Neural cell (in vitro differentiated cells): ENCODE measurements around the gene UBE2F. TPM values are rescaled to one million over a fixed set of nuclear protein-coding genes. Genes with fewer than 3 reads are reported as not detected.

Source experiments
- H2AFZ ChIP-seq: fragments of 200-600, 300-800 bp; sonication (generic), shearing (Covaris generic); 2 replicates; pipeline ENCODE4 v1.6.0; 2014; ENCODE audit warnings: low read depth, mild to moderate bottlenecking, antibody characterized with exemption, low read length, moderate library complexity
- H3F3A ChIP-seq: fragments of 200-600 bp; shearing (Covaris generic); 2 replicates; pipeline ENCODE4 v1.6.1; 2016; ENCODE audit warnings: mild to moderate bottlenecking, moderate library complexity, mixed read lengths, antibody characterized with exemption, low read length; ENCODE audit not compliant: insufficient read depth, poor library complexity, severe bottlenecking
- H3K27ac ChIP-seq: fragments of 200-600, 300-800 bp; sonication (generic), shearing (Covaris generic); 2 replicates; pipeline ENCODE4 v1.5.1; 2014; ENCODE audit warnings: mild to moderate bottlenecking, low read length, moderate library complexity
- H3K27me3 ChIP-seq: fragments of 300-800, 200-600 bp; sonication (generic), shearing (Covaris generic); 2 replicates; pipeline ENCODE4 v1.6.0; 2014; ENCODE audit warnings: mild to moderate bottlenecking, low read depth, low read length, moderate library complexity; ENCODE audit not compliant: insufficient read depth
- H3K36me3 ChIP-seq: fragments of 300-800, 200-600 bp; sonication (generic), shearing (Covaris generic); 2 replicates; pipeline ENCODE4 v1.5.1; 2014; ENCODE audit warnings: mild to moderate bottlenecking, antibody characterized with exemption, low read length, moderate library complexity; ENCODE audit not compliant: insufficient read depth
- H3K4me2 ChIP-seq: fragments of 300-800, 200-600 bp; sonication (generic), shearing (Covaris generic); 2 replicates; pipeline ENCODE4 v1.6.0; 2014; ENCODE audit warnings: mild to moderate bottlenecking, low read length
- H3K4me3 ChIP-seq: fragments of 300-800, 200-600 bp; sonication (generic), shearing (Covaris generic); 2 replicates; pipeline ENCODE4 v1.5.1; 2014; ENCODE audit warnings: mild to moderate bottlenecking, low read length, moderate library complexity
- H3K79me2 ChIP-seq: fragments of 200-600 bp; shearing (Covaris generic); replicated peaks from 2 replicates; pipeline ENCODE4 v1.6.0; 2014; ENCODE audit warnings: mild to moderate bottlenecking, low read length, moderate library complexity; ENCODE audit not compliant: insufficient read depth
- H3K9ac ChIP-seq: fragments of 300-800, 200-600 bp; sonication (generic), shearing (Covaris generic); 2 replicates; pipeline ENCODE4 v1.6.1; 2016; ENCODE audit warnings: mild to moderate bottlenecking, low read length, mixed read lengths
- H3K9me2 ChIP-seq: fragments of 200-600 bp; shearing (Covaris generic); 2 replicates; pipeline ENCODE4 v1.6.1; 2016; ENCODE audit warnings: mild to moderate bottlenecking, low read length, mixed read lengths; ENCODE audit not compliant: insufficient read depth
- H3K9me3 ChIP-seq: fragments of 200-600, 300-800 bp; sonication (generic), shearing (Covaris generic); 2 replicates; pipeline ENCODE4 v1.6.1; 2016; ENCODE audit warnings: mild to moderate bottlenecking, mixed run types, low read length, moderate library complexity, mixed read lengths
- H4K20me1 ChIP-seq: fragments of 200-600 bp; shearing (Covaris generic); 2 replicates; pipeline ENCODE4 v1.6.1; 2016; ENCODE audit warnings: mild to moderate bottlenecking, mixed run types; ENCODE audit not compliant: insufficient read depth
- CTCF ChIP-seq: fragments of 450-650 bp; IDR thresholded peaks from 2 replicates; pipeline ENCODE4 v1.5.1; 2014; ENCODE audit warnings: antibody characterized with exemption, mild to moderate bottlenecking, moderate library complexity; ENCODE audit not compliant: poor library complexity, severe bottlenecking
- EP300 ChIP-seq: fragments of 450-650 bp; conservative IDR thresholded peaks from 2 replicates; pipeline ENCODE4 v1.6.1; 2014; ENCODE audit warnings: antibody characterized with exemption, mild to moderate bottlenecking, moderate library complexity; ENCODE audit not compliant: poor library complexity, severe bottlenecking
- EZH2 ChIP-seq: fragments of 200-600, 300-800 bp; shearing (Covaris generic), sonication (generic); IDR thresholded peaks from 2 replicates; pipeline ENCODE4 v1.6.1; 2014; ENCODE audit warnings: antibody characterized with exemption, low read length, borderline replicate concordance, mild to moderate bottlenecking; ENCODE audit not compliant: insufficient read depth, poor library complexity, severe bottlenecking
- MXI1 ChIP-seq: fragments of 450-650 bp; conservative IDR thresholded peaks from 2 replicates; pipeline ENCODE4 v1.6.1; 2014; ENCODE audit warnings: antibody characterized with exemption, mild to moderate bottlenecking; ENCODE audit not compliant: poor library complexity, severe bottlenecking
- POLR2AphosphoS5 ChIP-seq: IDR thresholded peaks from 2 replicates; pipeline ENCODE4 v1.6.1; 2012
- RAD21 ChIP-seq: fragments of 450-650 bp; conservative IDR thresholded peaks from 2 replicates; pipeline ENCODE4 v1.6.1; 2014; ENCODE audit warnings: antibody characterized with exemption, mild to moderate bottlenecking, moderate library complexity
- SMC3 ChIP-seq: fragments of 450-650 bp; conservative IDR thresholded peaks from 2 replicates; pipeline ENCODE4 v1.6.1; 2014; ENCODE audit warnings: antibody characterized with exemption, mild to moderate bottlenecking, moderate library complexity; ENCODE audit not compliant: poor library complexity
- TAF1 ChIP-seq: IDR thresholded peaks from 2 replicates; pipeline ENCODE4 v1.6.1; 2012; ENCODE audit warnings: low read depth
- polyA plus RNA-seq: library from polyadenylated mRNA; depleted of rRNA; stranded (reverse); fragments of >200 nt; gene quantifications from 2 replicates; pipeline ENCODE4 v1.2.3, GENCODE V29; 2014
- TF ChIP-seq, protein P1 (sequence below): IDR thresholded peaks from 2 replicates; pipeline ENCODE4 v1.6.1; 2012; ENCODE audit warnings: borderline replicate concordance

The UBE2F gene
- polyA plus RNA-seq, 1 donor from 2014 or later = 65.7 TPM

DNA sequence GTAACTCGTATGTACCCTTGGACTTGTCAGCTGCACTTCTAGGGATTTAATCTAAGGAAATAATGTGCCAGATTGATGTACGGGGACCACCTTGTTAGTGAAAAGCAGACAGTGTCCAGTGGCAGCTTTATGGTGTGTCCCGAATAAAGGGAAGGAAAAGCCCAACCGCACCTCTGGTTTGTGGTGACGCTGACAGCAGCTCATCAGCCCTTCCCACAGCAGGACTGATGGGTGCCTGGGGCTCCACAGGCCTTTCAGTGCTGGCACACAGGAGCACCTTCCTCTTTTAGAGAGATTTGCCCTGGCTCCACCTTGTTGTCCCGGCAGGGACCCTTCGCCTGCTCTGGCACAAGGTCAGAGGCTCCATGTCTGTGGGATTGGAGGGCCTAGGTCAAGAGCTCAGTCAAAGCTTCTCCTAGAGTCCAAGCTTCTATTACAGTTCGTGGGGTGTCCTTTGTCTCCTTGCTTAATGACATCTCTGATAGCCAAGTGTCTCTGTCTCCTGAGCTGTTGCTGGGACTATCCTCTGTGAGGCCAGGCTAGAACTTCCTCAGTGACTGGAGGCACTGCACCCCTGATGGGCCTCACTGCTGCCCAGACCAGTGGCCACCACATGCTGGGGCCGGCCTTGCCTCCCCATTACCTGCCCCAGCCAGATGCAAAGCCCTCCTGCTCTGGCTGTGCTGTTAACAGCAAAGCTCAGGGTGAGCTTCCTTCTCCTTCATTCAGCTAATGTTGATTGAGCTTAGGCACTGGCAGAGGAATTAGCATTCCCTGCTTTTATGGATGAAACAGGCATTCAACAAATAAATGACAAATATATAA, 61.0 kb downstream of the UBE2F start:
- no peaks in the 10 kb centered on the region for H3K27me3 ChIP-seq
- H4K20me1 ChIP-seq = no peaks in the 10 kb centered on the region
- no peak overlapping the region for H3K4me2 ChIP-seq
- no peak for TF ChIP-seq POLR2AphosphoS5
- TF ChIP-seq, protein P1, sequence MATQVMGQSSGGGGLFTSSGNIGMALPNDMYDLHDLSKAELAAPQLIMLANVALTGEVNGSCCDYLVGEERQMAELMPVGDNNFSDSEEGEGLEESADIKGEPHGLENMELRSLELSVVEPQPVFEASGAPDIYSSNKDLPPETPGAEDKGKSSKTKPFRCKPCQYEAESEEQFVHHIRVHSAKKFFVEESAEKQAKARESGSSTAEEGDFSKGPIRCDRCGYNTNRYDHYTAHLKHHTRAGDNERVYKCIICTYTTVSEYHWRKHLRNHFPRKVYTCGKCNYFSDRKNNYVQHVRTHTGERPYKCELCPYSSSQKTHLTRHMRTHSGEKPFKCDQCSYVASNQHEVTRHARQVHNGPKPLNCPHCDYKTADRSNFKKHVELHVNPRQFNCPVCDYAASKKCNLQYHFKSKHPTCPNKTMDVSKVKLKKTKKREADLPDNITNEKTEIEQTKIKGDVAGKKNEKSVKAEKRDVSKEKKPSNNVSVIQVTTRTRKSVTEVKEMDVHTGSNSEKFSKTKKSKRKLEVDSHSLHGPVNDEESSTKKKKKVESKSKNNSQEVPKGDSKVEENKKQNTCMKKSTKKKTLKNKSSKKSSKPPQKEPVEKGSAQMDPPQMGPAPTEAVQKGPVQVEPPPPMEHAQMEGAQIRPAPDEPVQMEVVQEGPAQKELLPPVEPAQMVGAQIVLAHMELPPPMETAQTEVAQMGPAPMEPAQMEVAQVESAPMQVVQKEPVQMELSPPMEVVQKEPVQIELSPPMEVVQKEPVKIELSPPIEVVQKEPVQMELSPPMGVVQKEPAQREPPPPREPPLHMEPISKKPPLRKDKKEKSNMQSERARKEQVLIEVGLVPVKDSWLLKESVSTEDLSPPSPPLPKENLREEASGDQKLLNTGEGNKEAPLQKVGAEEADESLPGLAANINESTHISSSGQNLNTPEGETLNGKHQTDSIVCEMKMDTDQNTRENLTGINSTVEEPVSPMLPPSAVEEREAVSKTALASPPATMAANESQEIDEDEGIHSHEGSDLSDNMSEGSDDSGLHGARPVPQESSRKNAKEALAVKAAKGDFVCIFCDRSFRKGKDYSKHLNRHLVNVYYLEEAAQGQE = no peak
- no peak for TF ChIP-seq CTCF
- TF ChIP-seq SMC3 = no peak
- no peaks in the 10 kb centered on the region for H3K9me2 ChIP-seq
- no peak overlapping the region for H2AFZ ChIP-seq
- H3K36me3 ChIP-seq = no peaks in the 10 kb centered on the region
- H3K27ac ChIP-seq = no peak overlapping the region
- no peaks in the 10 kb centered on the region for H3K9me3 ChIP-seq
- H3F3A ChIP-seq = no peaks in the 10 kb centered on the region
- H3K9ac ChIP-seq = no peak overlapping the region
- no peaks in the 10 kb centered on the region for H3K79me2 ChIP-seq
- H3K4me3 ChIP-seq = no peak overlapping the region

GRCh38 chr2:238029853-238030252, 63.0 kb downstream of the UBE2F start:
- Histone ChIP-seq H3K9me2 (no peaks in the 10 kb centered on the region), H3K9me3 (no peaks in the 10 kb centered on the region), H3F3A (no peaks in the 10 kb centered on the region), H3K27me3 (no peaks in the 10 kb centered on the region), H4K20me1 (no peaks in the 10 kb centered on the region), H3K4me2 (no peak overlapping the region), H3K4me3 (no peak overlapping the region), H3K79me2 (no peaks in the 10 kb centered on the region), H3K36me3 (no peaks in the 10 kb centered on the region), H2AFZ (no peak overlapping the region), H3K9ac (no peak overlapping the region), H3K27ac (no peak overlapping the region)
- TF ChIP-seq MXI1 = no peak
- no peak for TF ChIP-seq EP300
- TF ChIP-seq CTCF = no peak
- TF ChIP-seq SMC3 = no peak
- no peak for TF ChIP-seq TAF1
- TF ChIP-seq, protein P1 = no peak
- no peak for TF ChIP-seq RAD21
- no peak for TF ChIP-seq EZH2
- TF ChIP-seq POLR2AphosphoS5 = no peak
